Measurements from ENCODE around the gene PFKFB3.

DNA sequence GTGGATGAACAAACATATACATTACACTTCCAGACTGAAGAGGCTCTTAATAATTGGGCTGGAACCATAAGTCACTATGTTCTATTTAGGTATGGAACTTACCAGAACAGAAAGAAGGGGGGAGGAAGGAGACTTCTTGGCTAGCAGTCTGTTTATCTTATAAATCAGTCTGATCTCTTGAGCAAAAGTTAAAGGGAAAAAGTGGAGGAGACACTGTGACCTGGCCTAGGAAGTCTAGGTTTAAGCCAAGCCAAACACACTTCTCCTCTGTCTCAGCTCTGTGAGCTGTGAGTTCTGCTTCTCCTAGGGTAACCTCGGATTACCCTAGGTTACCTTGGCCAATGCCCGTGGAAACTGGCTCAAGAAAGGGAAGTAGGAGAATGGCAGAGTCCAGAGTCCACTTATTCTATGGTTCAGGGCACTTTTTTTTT, 95.2 kb downstream of the PFKFB3 start:
- TF ChIP-seq, protein P1, sequence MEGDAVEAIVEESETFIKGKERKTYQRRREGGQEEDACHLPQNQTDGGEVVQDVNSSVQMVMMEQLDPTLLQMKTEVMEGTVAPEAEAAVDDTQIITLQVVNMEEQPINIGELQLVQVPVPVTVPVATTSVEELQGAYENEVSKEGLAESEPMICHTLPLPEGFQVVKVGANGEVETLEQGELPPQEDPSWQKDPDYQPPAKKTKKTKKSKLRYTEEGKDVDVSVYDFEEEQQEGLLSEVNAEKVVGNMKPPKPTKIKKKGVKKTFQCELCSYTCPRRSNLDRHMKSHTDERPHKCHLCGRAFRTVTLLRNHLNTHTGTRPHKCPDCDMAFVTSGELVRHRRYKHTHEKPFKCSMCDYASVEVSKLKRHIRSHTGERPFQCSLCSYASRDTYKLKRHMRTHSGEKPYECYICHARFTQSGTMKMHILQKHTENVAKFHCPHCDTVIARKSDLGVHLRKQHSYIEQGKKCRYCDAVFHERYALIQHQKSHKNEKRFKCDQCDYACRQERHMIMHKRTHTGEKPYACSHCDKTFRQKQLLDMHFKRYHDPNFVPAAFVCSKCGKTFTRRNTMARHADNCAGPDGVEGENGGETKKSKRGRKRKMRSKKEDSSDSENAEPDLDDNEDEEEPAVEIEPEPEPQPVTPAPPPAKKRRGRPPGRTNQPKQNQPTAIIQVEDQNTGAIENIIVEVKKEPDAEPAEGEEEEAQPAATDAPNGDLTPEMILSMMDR (IDR thresholded peaks at IDR 0.05; ENCODE audit: insufficient read depth, low read length, poor library complexity, severe bottlenecking) = no peak
- TF ChIP-seq EZH2phosphoT487 (conservative IDR thresholded peaks at IDR 0.05; ENCODE audit: low read length) = no peak

Data from SU-DHL-6 (cell line).